H1 (cell line): Measurements from ENCODE around the gene BCKDHA. TPM values are rescaled to one million over a fixed set of nuclear protein-coding genes. Genes with fewer than 3 reads are reported as not detected.

Experiments
- CTCF ChIA-PET: fragments of 300-600 bp; sonication (Branson Sonifier 250); formaldehyde crosslinking; loops from one replicate; lab custom pipeline; 2021; ENCODE audit not compliant: partially characterized antibody; lab: Charles Lee
- POLR2A ChIA-PET: fragments of 300-600 bp; sonication (Branson Sonifier 250); formaldehyde crosslinking; loops from one replicate; lab custom pipeline; 2021; ENCODE audit warnings: inconsistent platforms; ENCODE audit not compliant: partially characterized antibody; lab: Charles Lee
- DNase-seq, 2 experiments: peaks; one replicate each; pipeline versions ENCODE4 v3.0.0 to v3.0.0-alpha.2; 2010 to 2022; ENCODE audit warnings: low spot score in 2 of 2, low read depth in 1 of 2, mixed read lengths in 1 of 2
- FAIRE-seq: peaks from 2 replicates; lab custom pipeline; 2011; peaks lifted over from hg19 to GRCh38; lab: Jason Lieb, UNC
- H2AFZ ChIP-seq: 2 replicates; pipeline ENCODE4 v1.8.1; 2012; ENCODE audit warnings: low read length, inconsistent platforms
- H2AK5ac ChIP-seq: 2 replicates; pipeline ENCODE4 v1.6.1; 2013; ENCODE audit warnings: low read depth, low read length
- H2BK120ac ChIP-seq: replicated peaks from 2 replicates; pipeline ENCODE3; 2013; ENCODE audit warnings: low read depth, low read length, inconsistent platforms
- H2BK12ac ChIP-seq: 2 replicates; pipeline ENCODE4 v1.6.1; 2013; ENCODE audit warnings: low read depth, low read length
- H2BK15ac ChIP-seq: 2 replicates; pipeline ENCODE4 v1.6.1; 2013; ENCODE audit warnings: low read length
- H2BK20ac ChIP-seq: 2 replicates; pipeline ENCODE4 v1.6.1; 2013; ENCODE audit warnings: low read length
- H2BK5ac ChIP-seq: 2 replicates; pipeline ENCODE4 v1.6.1; 2013; ENCODE audit warnings: low read depth, low read length
- H3K14ac ChIP-seq: 2 replicates; pipeline ENCODE4 v1.6.1; 2013; ENCODE audit warnings: inconsistent platforms; ENCODE audit not compliant: insufficient read length
- H3K18ac ChIP-seq: 2 replicates; pipeline ENCODE4 v1.6.1; 2013; ENCODE audit warnings: low read length; ENCODE audit errors: extremely low read depth
- H3K23ac ChIP-seq: 2 replicates; pipeline ENCODE4 v1.6.1; 2013; ENCODE audit warnings: inconsistent platforms; ENCODE audit not compliant: insufficient read length
- H3K23me2 ChIP-seq: 2 replicates; pipeline ENCODE4 v1.6.1; 2013; ENCODE audit warnings: low read depth, low read length
- H3K27ac ChIP-seq: 2 replicates; pipeline ENCODE4 v1.6.1; 2011; ENCODE audit warnings: low read depth, low read length, inconsistent platforms
- H3K27me3 ChIP-seq, 4 experiments: replicated peaks in 1 of 4; 1 replicate in 1 of 4; 2 replicates in 3 of 4; pipeline versions ENCODE4 v1.6.1 to v1.8.1; 2011 to 2013; ENCODE audit warnings: low read length in 3 of 4, mild to moderate bottlenecking in 3 of 4, inconsistent platforms in 2 of 4, mixed read lengths in 2 of 4, moderate library complexity in 1 of 4; ENCODE audit not compliant: control insufficient read depth in 3 of 4, insufficient read depth in 3 of 4; ENCODE audit errors: extremely low read depth in 1 of 4
- H3K36me3 ChIP-seq, 4 experiments: 2 replicates each; pipeline versions ENCODE4 v1.6.1 to v1.8.1; 2011 to 2013; ENCODE audit warnings: mild to moderate bottlenecking in 4 of 4, low read length in 3 of 4, moderate library complexity in 2 of 4, control low read depth in 1 of 4, inconsistent platforms in 1 of 4; ENCODE audit not compliant: insufficient read depth in 4 of 4, control insufficient read depth in 2 of 4
- H3K4ac ChIP-seq: replicated peaks from 2 replicates; pipeline ENCODE3; 2013; ENCODE audit warnings: low read length, low read depth, mixed read lengths, inconsistent platforms; ENCODE audit not compliant: insufficient read length
- H3K4me1 ChIP-seq, 4 experiments: replicated peaks in 1 of 4; 1 replicate in 1 of 4; 2 replicates in 3 of 4; pipeline versions ENCODE4 v1.6.1 to v1.8.1; 2011 to 2013; ENCODE audit warnings: low read length in 3 of 4, inconsistent platforms in 2 of 4, mixed read lengths in 1 of 4; ENCODE audit not compliant: insufficient read depth in 4 of 4, control insufficient read depth in 3 of 4
- H3K4me2 ChIP-seq, 2 experiments: 2 replicates each; pipeline versions ENCODE4 v1.6.1 to v1.8.1; 2011 to 2013; ENCODE audit warnings: low read depth in 2 of 2, low read length in 2 of 2, control low read depth in 1 of 2, inconsistent platforms in 1 of 2, mild to moderate bottlenecking in 1 of 2; ENCODE audit not compliant: insufficient read depth in 1 of 2
- H3K4me3 ChIP-seq, 4 experiments: fragments of 200-600, 300-600 bp in 1 of 4; sonication (generic), shearing (Covaris generic), sonication (Bioruptor Twin) in 1 of 4; 2 replicates each; pipeline versions ENCODE4 v1.5.1 to v1.8.1; 2011 to 2016; ENCODE audit warnings: low read length in 4 of 4, low read depth in 3 of 4, control low read depth in 2 of 4, inconsistent platforms in 2 of 4, mild to moderate bottlenecking in 2 of 4, mixed read lengths in 1 of 4, moderate library complexity in 1 of 4; ENCODE audit not compliant: insufficient read depth in 2 of 4; ENCODE audit errors: extremely low read depth in 1 of 4
- H3K56ac ChIP-seq: replicated peaks from 2 replicates; pipeline ENCODE3; 2013; ENCODE audit warnings: low read depth, mild to moderate bottlenecking, mixed read lengths, low read length, inconsistent platforms; ENCODE audit not compliant: insufficient read length
- H3K79me1 ChIP-seq: 2 replicates; pipeline ENCODE4 v1.6.1; 2013; ENCODE audit warnings: low read depth, low read length, control low read depth
- H3K79me2 ChIP-seq, 2 experiments: 2 replicates each; pipeline versions ENCODE4 v1.6.1 to v1.8.1; 2012 to 2013; ENCODE audit warnings: low read length in 2 of 2, mild to moderate bottlenecking in 2 of 2, inconsistent platforms in 1 of 2; ENCODE audit not compliant: insufficient read depth in 2 of 2, control insufficient read depth in 1 of 2
- H3K9ac ChIP-seq, 4 experiments: replicated peaks in 1 of 4; 1 replicate in 1 of 4; 2 replicates in 3 of 4; pipeline versions ENCODE4 v1.6.1 to v1.8.1; 2011 to 2013; ENCODE audit warnings: low read depth in 3 of 4, low read length in 3 of 4, control low read depth in 2 of 4, mild to moderate bottlenecking in 2 of 4, moderate library complexity in 2 of 4, inconsistent platforms in 1 of 4; ENCODE audit errors: extremely low read depth in 1 of 4
- H3K9me3 ChIP-seq, 2 experiments: 2 replicates each; pipeline versions ENCODE4 v1.6.1 to v1.8.1; 2012 to 2013; ENCODE audit warnings: mild to moderate bottlenecking in 2 of 2, moderate library complexity in 2 of 2, control low read depth in 1 of 2, inconsistent platforms in 1 of 2, low read depth in 1 of 2, low read length in 1 of 2, mixed read lengths in 1 of 2; ENCODE audit not compliant: insufficient read depth in 2 of 2
- H4K20me1 ChIP-seq, 2 experiments: replicated peaks in 1 of 2; 2 replicates each; pipeline versions ENCODE3 to v1.8.1; 2011 to 2013; ENCODE audit warnings: inconsistent platforms in 2 of 2, low read length in 2 of 2, mild to moderate bottlenecking in 1 of 2; ENCODE audit not compliant: insufficient read depth in 2 of 2, control insufficient read depth in 1 of 2
- H4K5ac ChIP-seq: 2 replicates; pipeline ENCODE4 v1.6.1; 2013; ENCODE audit warnings: low read length, low read depth, mixed read lengths, inconsistent platforms; ENCODE audit not compliant: insufficient read length
- H4K8ac ChIP-seq: 2 replicates; pipeline ENCODE4 v1.8.0; 2013; ENCODE audit warnings: mild to moderate bottlenecking, moderate library complexity, low read length, inconsistent platforms; ENCODE audit not compliant: insufficient read depth; ENCODE audit errors: extremely low read depth
- H4K91ac ChIP-seq: replicated peaks from 2 replicates; pipeline ENCODE3; 2013; ENCODE audit warnings: low read length, mixed read lengths, inconsistent platforms; ENCODE audit not compliant: insufficient read length
- BRCA1 ChIP-seq: IDR thresholded peaks from 2 replicates; pipeline ENCODE4 v1.6.1; 2012; ENCODE audit warnings: low read depth, low read length, improper control_type of control experiment
- HDAC2 ChIP-seq, 2 experiments: fragments of 300-600 bp in 1 of 2; sonication (generic) in 1 of 2; IDR thresholded peaks; 2 replicates each; pipeline ENCODE4 v1.6.1; 2011 to 2012; ENCODE audit warnings: low read depth in 2 of 2, low read length in 2 of 2, mild to moderate bottlenecking in 2 of 2, moderate library complexity in 2 of 2, borderline replicate concordance in 1 of 2, inconsistent platforms in 1 of 2
- RFX5 ChIP-seq: IDR thresholded peaks from 2 replicates; pipeline ENCODE4 v1.6.1; 2011; ENCODE audit warnings: low read depth, low read length, improper control_type of control experiment, borderline replicate concordance
- RNF2 ChIP-seq: fragments of 200-900, 300-1000 bp; sonication (generic); IDR thresholded peaks from 2 replicates; pipeline ENCODE4 v1.7.1; 2016; ENCODE audit warnings: borderline replicate concordance, low read depth, mild to moderate bottlenecking, antibody characterized with exemption, low read length; ENCODE audit not compliant: poor library complexity, severe bottlenecking; ENCODE audit errors: missing control alignments
- SAP30 ChIP-seq: fragments of 300-600 bp; sonication (generic); IDR thresholded peaks from 2 replicates; pipeline ENCODE4 v1.7.1; 2012; ENCODE audit warnings: low read length, moderate library complexity, mild to moderate bottlenecking, inconsistent platforms; ENCODE audit not compliant: insufficient read depth, insufficient replicate concordance
- SIRT6 ChIP-seq: IDR thresholded peaks from one replicate; pipeline ENCODE4 v1.7.1; 2012; ENCODE audit warnings: low read length, inconsistent platforms
- SIX5 ChIP-seq: IDR thresholded peaks from 2 replicates; pipeline ENCODE4 v1.6.1; 2011; ENCODE audit warnings: mild to moderate bottlenecking, low read depth, low read length
- SP4 ChIP-seq: IDR thresholded peaks from 2 replicates; pipeline ENCODE4 v1.6.1; 2012; ENCODE audit warnings: low read length, inconsistent platforms
- TBP ChIP-seq: IDR thresholded peaks from 2 replicates; pipeline ENCODE4 v1.6.1; 2011; ENCODE audit warnings: low read depth, low read length, improper control_type of control experiment
- WGBS, 2 experiments: shearing (Covaris generic) in 1 of 2; methylation state at CpG; one replicate each; pipeline versions ENCODE4 v1.1.6 to v1.1.7; 2013 to 2015; ENCODE audit warnings: low lambda C conversion rate in 2 of 2, mixed read lengths in 2 of 2, inconsistent platforms in 1 of 2, low coverage in 1 of 2, missing lambda C conversion rate in 1 of 2; ENCODE audit not compliant: insufficient replicate concordance in 2 of 2, insufficient coverage in 1 of 2, insufficient read length in 1 of 2; ENCODE audit errors: extremely low coverage in 1 of 2, missing lambda C conversion rate in 1 of 2; 5-methylcytosine and 5-hydroxymethylcytosine counted together
- polyA plus RNA-seq, 7 experiments: library from polyadenylated mRNA; depleted of rRNA in 3 of 7; stranded (reverse) in 5 of 7; unstranded in 2 of 7; fragments of >200 nt in 5 of 7; fragments of 200-250 nt in 2 of 7; gene quantifications; 1 replicate in 5 of 7; 2 replicates in 1 of 7; 4 replicates in 1 of 7; pipeline versions ENCODE4 v1.2.1 to v1.2.3, GENCODE V29; 2011 to 2013; ENCODE audit warnings: missing spikeins in 2 of 7, mixed read lengths in 2 of 7
- total RNA-seq: library from RNA; stranded (reverse); fragmentation: NEBNext Ultra II Directional; extraction: Animal tissue kit (Norgen Biotek cat#: 25700); gene quantifications from 2 replicates; pipeline ENCODE4 v1.2.1, GENCODE V29; 2021

BCKDHA gene
- total and polyA plus RNA-seq, 2 of the 8 experiments (the other 6 are each of a cell fraction or from before 2014, with no cell fraction given) = 14.2 to 69.6 TPM

DNA sequence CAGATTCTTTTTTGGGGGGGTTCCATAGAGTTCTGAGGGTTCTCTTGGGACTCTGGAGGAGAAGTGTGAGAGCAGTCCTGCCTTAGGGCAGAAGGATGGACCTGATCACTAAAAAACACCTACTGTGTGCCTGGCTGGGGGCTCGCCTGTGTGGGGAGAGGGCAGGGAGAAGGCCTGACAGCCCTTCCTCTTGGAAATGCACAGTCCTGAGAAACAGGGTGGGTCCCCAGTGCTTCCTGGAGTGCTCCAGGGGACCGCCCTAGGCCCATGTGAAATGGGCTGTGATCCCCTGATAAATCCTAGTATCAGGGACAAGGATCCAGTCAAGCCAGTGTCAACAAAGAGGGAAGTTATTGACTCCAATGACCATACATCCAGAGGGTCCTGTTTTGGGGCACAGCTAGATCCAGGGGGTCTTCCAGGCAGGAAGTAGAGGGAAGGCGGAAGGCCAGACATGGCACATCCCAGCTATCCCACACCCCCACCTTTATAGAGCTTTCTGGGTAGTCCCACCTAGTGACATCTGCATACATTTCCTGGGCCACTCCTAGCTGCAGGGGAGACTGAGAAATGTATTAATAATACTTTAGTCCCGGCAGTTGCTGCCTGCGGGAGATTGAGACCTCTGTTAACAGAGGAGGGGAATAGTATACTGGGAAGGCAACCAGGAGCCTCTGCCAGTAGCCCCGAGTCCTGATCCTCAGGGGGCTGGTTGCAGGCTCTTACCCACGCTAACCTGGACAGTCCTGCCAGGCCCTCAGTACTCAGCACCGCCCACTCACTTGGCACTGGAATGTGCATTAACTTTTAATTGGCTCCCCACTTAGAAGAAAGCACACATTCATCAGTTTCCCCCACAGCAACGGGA lies 13.7 kb downstream of the BCKDHA start:
- FAIRE-seq = no peak

More for the DNA sequence above, 13.7 kb downstream of the BCKDHA start:
- no peak overlapping the region for H3K14ac ChIP-seq
- H3K9me3 ChIP-seq = no peaks in the 10 kb centered on the region
- no peak overlapping the region for H2BK15ac ChIP-seq
- no peaks in the 10 kb centered on the region for H3K79me1 ChIP-seq
- DNase-seq = no peak
- no peak overlapping the region for H4K5ac ChIP-seq
- no peaks in the 10 kb centered on the region for H3K79me2 ChIP-seq
- H3K4ac ChIP-seq = no peak overlapping the region
- no peaks in the 10 kb centered on the region; a peak in 1 of 7 replicates for H3K27me3 ChIP-seq
- no peak overlapping the region for H4K8ac ChIP-seq
- no peak overlapping the region for H2AFZ ChIP-seq
- H3K4me1 ChIP-seq = peaks cover 0 to 5% (median 1%) of the 10 kb centered on the region in 4 experiments; a peak in 5 of 7 replicates
- H4K91ac ChIP-seq = no peak overlapping the region
- H3K23me2 ChIP-seq = no peaks in the 10 kb centered on the region
- no peak overlapping the region for H2BK12ac ChIP-seq
- H4K20me1 ChIP-seq = peaks cover 0 to 5% of the 10 kb centered on the region in 2 experiments
- peaks cover 2 to 9% (median 4%) of the 10 kb centered on the region in 4 experiments; a peak in 4 of 8 replicates for H3K36me3 ChIP-seq
- H2BK20ac ChIP-seq = no peak overlapping the region
- H2BK5ac ChIP-seq = no peak overlapping the region
- 69% methylated on average over 9 of the region's 9 CpGs; no CpG with 5 or more reads in 1 of the 2 experiments for WGBS, 2 experiments
- no peak overlapping the region for H2AK5ac ChIP-seq
- H3K4me2 ChIP-seq = no peak overlapping the region
- H3K18ac ChIP-seq = no peak overlapping the region
- H3K9ac ChIP-seq = no peak overlapping the region
- H3K4me3 ChIP-seq = no peak overlapping the region
- H3K27ac ChIP-seq = no peak overlapping the region
- no peak for TF ChIP-seq SIRT6
- TF ChIP-seq SIX5 = no peak
- TF ChIP-seq RFX5 = no peak
- TF ChIP-seq SP4 = no peak
- no peak for TF ChIP-seq HDAC2 (IDR thresholded peaks at IDR 0.05; ENCODE audit: borderline replicate concordance in 1 of 2, low read depth in 2 of 2, low read length in 2 of 2)
- TF ChIP-seq TBP = no peak
- no peak for TF ChIP-seq SAP30
- no peak for TF ChIP-seq BRCA1
- TF ChIP-seq RNF2 = no peak
- H2BK120ac ChIP-seq = no peak overlapping the region
- no peak overlapping the region for H3K56ac ChIP-seq
- ChIA-PET POLR2A (interaction anchor here (1.6 kb wide), 1 partner anchor 17 kb away, joined by 5 read pairs; no protein-coding TSS in a partner anchor), CTCF (no interaction called here)
- no peak overlapping the region for H3K23ac ChIP-seq
